A549 (cell line): ENCODE data around the gene ITGBL1. TPM values are rescaled to one million over a fixed set of nuclear protein-coding genes. Genes with fewer than 3 reads are reported as not detected.

Source experiments
- ATAC-seq, 2 experiments: fragments of 200-7000 bp in 1 of 2; fragments of >200 bp in 1 of 2; cut with Nextera tagmentation in 1 of 2; cut with Tn5 transposase in 1 of 2; 3 replicates each; pipeline versions ENCODE4 v1.8.0 to v1.9.1; 2018 to 2020; ENCODE audit warnings: mild to moderate bottlenecking in 1 of 2, moderate library complexity in 1 of 2
- CTCF ChIA-PET: fragments of 300-600 bp; sonication (Branson Sonifier 250); formaldehyde crosslinking; extraction: SDS; loops from one replicate; lab custom pipeline; 2021; ENCODE audit warnings: antibody characterized with exemption, inconsistent platforms; lab: Yijun Ruan, JAX
- POLR2A ChIA-PET: fragments of 350-600 bp; formaldehyde crosslinking; extraction: SDS; loops from one replicate; lab custom pipeline; 2021; ENCODE audit warnings: antibody characterized with exemption, inconsistent platforms; lab: Yijun Ruan, JAX
- DNase-seq, 2 experiments: peaks; one replicate each; pipeline versions ENCODE4 v3.0.0 to v3.0.0-alpha.2; 2011 to 2016; ENCODE audit warnings: low read depth in 1 of 2, low spot score in 1 of 2
- FAIRE-seq: peaks from 2 replicates; lab custom pipeline; 2011; peaks lifted over from hg19 to GRCh38; lab: Jason Lieb, UNC
- H3K27ac ChIP-seq, 2 experiments: fragments of >200 bp; sonication (Bioruptor Twin); formaldehyde crosslinking; 3 replicates each; pipeline ENCODE4 v1.5.1; 2016 to 2017
- H3K4me1 ChIP-seq: fragments of >200 bp; sonication (Bioruptor Twin); formaldehyde crosslinking; 3 replicates; pipeline ENCODE4 v1.6.1; 2016
- H3K4me2 ChIP-seq: fragments of >200 bp; sonication (Bioruptor Twin); formaldehyde crosslinking; 3 replicates; pipeline ENCODE4 v1.6.1; 2016
- H3K4me3 ChIP-seq: fragments of >200 bp; sonication (Bioruptor Twin); formaldehyde crosslinking; 3 replicates; pipeline ENCODE4 v1.5.1; 2016
- H3K9me3 ChIP-seq: fragments of >200 bp; sonication (Bioruptor Twin); formaldehyde crosslinking; 3 replicates; pipeline ENCODE4 v1.6.1; 2016
- ATOH8 ChIP-seq: fragments of 250-450 bp; sonication (Bioruptor Pico); IDR thresholded peaks from 2 replicates; pipeline ENCODE4 v1.5.0; 2020; ENCODE audit warnings: low read depth, mild to moderate bottlenecking, moderate library complexity
- CEBPB ChIP-seq, 2 experiments: fragments of >200 bp in 1 of 2; sonication (Bioruptor Twin) in 1 of 2; formaldehyde crosslinking in 1 of 2; IDR thresholded peaks; 2 replicates each; pipeline ENCODE4 v1.6.1; 2012 to 2016
- E2F6 ChIP-seq: IDR thresholded peaks from 2 replicates; pipeline ENCODE4 v1.6.1; 2012; ENCODE audit warnings: low read depth, borderline replicate concordance
- EP300 ChIP-seq, 2 experiments: fragments of >200 bp; sonication (Bioruptor Twin); formaldehyde crosslinking; IDR thresholded peaks; 2 replicates in 1 of 2; 3 replicates in 1 of 2; pipeline ENCODE4 v1.6.1; 2016 to 2017
- ESRRA ChIP-seq: fragments of 150-350 bp; IDR thresholded peaks from 2 replicates; pipeline ENCODE4 v1.6.1; 2014; ENCODE audit warnings: mild to moderate bottlenecking, low read length, borderline replicate concordance
- FOSB ChIP-seq: fragments of 250-450 bp; sonication (Bioruptor Pico); IDR thresholded peaks from 2 replicates; pipeline ENCODE4 v1.5.0; 2020; ENCODE audit warnings: mild to moderate bottlenecking, moderate library complexity
- FOSL2 ChIP-seq, 2 experiments: fragments of 450-650 bp in 1 of 2; fragments of >200 bp in 1 of 2; sonication (Bioruptor Twin) in 1 of 2; formaldehyde crosslinking; IDR thresholded peaks; 2 replicates each; pipeline versions ENCODE4 v1.5.0 to v1.6.1; 2016 to 2020; ENCODE audit warnings: mild to moderate bottlenecking in 1 of 2, moderate library complexity in 1 of 2
- HMGXB4 ChIP-seq: fragments of 250-450 bp; sonication (Bioruptor Pico); IDR thresholded peaks from 2 replicates; pipeline ENCODE4 v1.5.0; 2021; ENCODE audit warnings: mild to moderate bottlenecking, moderate library complexity, borderline replicate concordance
- HOXB5 ChIP-seq: fragments of 250-450 bp; sonication (Bioruptor Pico); IDR thresholded peaks from 2 replicates; pipeline ENCODE4 v1.5.0; 2020; ENCODE audit warnings: mild to moderate bottlenecking, moderate library complexity
- JUNB ChIP-seq: fragments of >200 bp; sonication (Bioruptor Twin); formaldehyde crosslinking; IDR thresholded peaks from 2 replicates; pipeline ENCODE4 v1.6.1; 2016
- KDM5A ChIP-seq: fragments of 200-600 bp; sonication (generic); IDR thresholded peaks from 2 replicates; pipeline ENCODE4 v1.6.1; 2016; ENCODE audit warnings: antibody characterized with exemption, mild to moderate bottlenecking
- MAFK ChIP-seq: fragments of 450-650 bp; IDR thresholded peaks from 2 replicates; pipeline ENCODE4 v1.6.1; 2014; ENCODE audit not compliant: partially characterized antibody
- NPAS2 ChIP-seq: fragments of 250-450 bp; sonication (Bioruptor Pico); IDR thresholded peaks from 2 replicates; pipeline ENCODE4 v1.8.0; 2022; ENCODE audit warnings: mild to moderate bottlenecking, moderate library complexity, borderline replicate concordance
- PHF8 ChIP-seq: fragments of 200-600 bp; sonication (generic); IDR thresholded peaks from 2 replicates; pipeline ENCODE4 v1.6.1; 2016; ENCODE audit warnings: low read depth, mild to moderate bottlenecking, antibody characterized with exemption, moderate library complexity, borderline replicate concordance
- RAD21 ChIP-seq, 2 experiments: fragments of >200 bp in 1 of 2; sonication (Bioruptor Twin) in 1 of 2; formaldehyde crosslinking in 1 of 2; IDR thresholded peaks in 1 of 2; conservative IDR thresholded peaks in 1 of 2; 2 replicates in 1 of 2; 3 replicates in 1 of 2; pipeline ENCODE4 v1.6.1; 2012 to 2018; ENCODE audit warnings: inconsistent platforms in 1 of 2
- REST ChIP-seq: fragments of 200-600 bp; sonication (generic); IDR thresholded peaks from 2 replicates; pipeline ENCODE4 v1.6.1; 2016; ENCODE audit warnings: antibody characterized with exemption, mild to moderate bottlenecking, moderate library complexity
- RFX5 ChIP-seq: fragments of 450-650 bp; IDR thresholded peaks from 2 replicates; pipeline ENCODE4 v1.7.1; 2014; ENCODE audit warnings: antibody characterized with exemption, mild to moderate bottlenecking, moderate library complexity
- TFCP2L1 ChIP-seq: fragments of 250-450 bp; sonication (Bioruptor Pico); IDR thresholded peaks from 2 replicates; pipeline ENCODE4 v1.5.0; 2021; ENCODE audit warnings: mild to moderate bottlenecking
- ZFP36 ChIP-seq: fragments of 450-650 bp; IDR thresholded peaks from 2 replicates; pipeline ENCODE4 v1.6.1; 2014; ENCODE audit warnings: borderline replicate concordance; ENCODE audit not compliant: partially characterized antibody
- WGBS: methylation state at CpG from one replicate; pipeline ENCODE4 v1.1.6; 2017; ENCODE audit errors: missing lambda C conversion rate; 5-methylcytosine and 5-hydroxymethylcytosine counted together
- polyA plus RNA-seq, 4 experiments: library from polyadenylated mRNA; depleted of rRNA in 3 of 4; stranded (reverse); fragments of >200 nt; fragmentation: RNase III in 1 of 4; extraction: RNeasy Plus Mini Kit Qiagen cat#74134 plus additional on column Dnase treatment in 1 of 4; gene quantifications; 2 replicates in 3 of 4; 3 replicates in 1 of 4; pipeline ENCODE4 v1.2.3, GENCODE V29; 2011 to 2017

The ITGBL1 gene
- polyA plus RNA-seq, 2 of the 4 experiments (the other 2 are of a cell fraction), result 0.40 to 1.3 TPM

GRCh38 chr13:101673360-101674105 is 221.1 kb downstream of the ITGBL1 start:
- ATAC-seq, result no peak
- TF ChIP-seq MAFK (peak; percentile 33), KDM5A (no peak)
- DNase-seq, result no peak
- Histone ChIP-seq H3K4me2 (no peak overlapping the region), H3K27ac (no peak overlapping the region), H3K9me3 (no peaks in the 10 kb centered on the region), H3K4me1 (no peaks in the 10 kb centered on the region), H3K4me3 (no peak overlapping the region)
- FAIRE-seq, result no peak
- 72% methylated on average over 4 of the region's 4 CpGs for WGBS
- CTCF ChIA-PET, result no interaction called here
- POLR2A ChIA-PET, result no interaction called here

- FAIRE-seq (no peak), ATAC-seq (no peak), DNase-seq (no peak)
- Histone ChIP-seq H3K4me3 (no peak overlapping the region), H3K4me2 (peak overlapping the region; percentile 64), H3K4me1 (peaks cover 29% of the 10 kb centered on the region), H3K9me3 (no peaks in the 10 kb centered on the region), H3K27ac (peak overlapping the region; percentile 51 to 60)
- ChIA-PET CTCF (no interaction called here), POLR2A (no interaction called here)
- TF ChIP-seq REST, result no peak
- peak; percentile 43; the same call in 1 of the 2 replicates for TF ChIP-seq FOSL2 (IDR thresholded peaks at IDR 0.05)
- peak; percentile 64 for TF ChIP-seq FOSL2 (CRISPR knock-in tag; IDR thresholded peaks at IDR 0.05)
- no peak for TF ChIP-seq EP300 (IDR thresholded peaks at IDR 0.05)
- peak in 1 of 2 experiments; percentile 30; a peak in 1 of 4 replicates for TF ChIP-seq CEBPB (IDR thresholded peaks at IDR 0.05)
- TF ChIP-seq JUNB, result peak; percentile 33; the same call in 1 of the 2 replicates
These were observed 229.4 kb downstream of the ITGBL1 start for GRCh38 chr13:101681834-101682233.

- Histone ChIP-seq H3K9me3 (no peaks in the 10 kb centered on the region), H3K4me3 (no peak overlapping the region), H3K27ac (no peak overlapping the region), H3K4me2 (no peak overlapping the region), H3K4me1 (peaks cover 28% of the 10 kb centered on the region)
- ATAC-seq, result no peak
- ChIA-PET POLR2A (no interaction called here), CTCF (no interaction called here)
- WGBS, result 81% methylated on average over 2 of the region's 2 CpGs
- TF ChIP-seq HMGXB4 (no peak), ATOH8 (CRISPR knock-in tag) (no peak), HOXB5 (no peak), RFX5 (no peak), KDM5A (no peak), NPAS2 (CRISPR knock-in tag) (no peak), EP300 (IDR thresholded peaks at IDR 0.05) (no peak), FOSB (CRISPR knock-in tag) (no peak), ZFP36 (no peak), PHF8 (no peak), RAD21 (conservative IDR thresholded peaks at IDR 0.05 in 1 of 2, IDR thresholded peaks at IDR 0.05 in 1 of 2) (no peak), E2F6 (no peak), TFCP2L1 (CRISPR knock-in tag) (no peak), ESRRA (no peak), JUNB (no peak), REST (no peak)
- DNase-seq, result no peak
- no peak for FAIRE-seq
These were observed 233.5 kb downstream of the ITGBL1 start for GRCh38 chr13:101686003-101686402.
